ENCODE measurements around the gene CAPN8.

CAPN8 gene

GRCh38 chr1:223657978-223658377, 7.5 kb downstream of the CAPN8 start:
- DNase-seq (ENCODE audit: low read depth in 2 of 2, low spot score in 1 of 2) = no peak

- no peak for DNase-seq (ENCODE audit: low read depth in 2 of 2, low spot score in 1 of 2)
Measured at GRCh38 chr1:223654083-223654482, 11.4 kb downstream of the CAPN8 start.

- no peak for DNase-seq (ENCODE audit: low read depth in 2 of 2, low spot score in 1 of 2)
Measured at GRCh38 chr1:223653431-223653830, 12.1 kb downstream of the CAPN8 start.

GRCh38 chr1:223653015-223653414, 12.5 kb downstream of the CAPN8 start:
- DNase-seq (ENCODE audit: low read depth in 2 of 2, low spot score in 1 of 2) = no peak

- no peak for DNase-seq (ENCODE audit: low read depth in 2 of 2, low spot score in 1 of 2)
Measured at GRCh38 chr1:223652436-223652941, 13.0 kb downstream of the CAPN8 start.

- DNase-seq (ENCODE audit: low read depth in 2 of 2, low spot score in 1 of 2) = no peak
Measured at GRCh38 chr1:223651291-223651991, 14.1 kb downstream of the CAPN8 start.

- DNase-seq (ENCODE audit: low read depth in 2 of 2, low spot score in 1 of 2) = no peak
Measured at GRCh38 chr1:223650465-223650864, 15.0 kb downstream of the CAPN8 start.

- no peak for DNase-seq (ENCODE audit: low read depth in 2 of 2, low spot score in 1 of 2)
Measured at GRCh38 chr1:223649222-223649621, 16.3 kb downstream of the CAPN8 start.

GRCh38 chr1:223647249-223647648, 18.3 kb downstream of the CAPN8 start:
- DNase-seq (ENCODE audit: low read depth in 2 of 2, low spot score in 1 of 2) = no peak

GRCh38 chr1:223645903-223646302, 19.6 kb downstream of the CAPN8 start:
- DNase-seq (ENCODE audit: low read depth in 2 of 2, low spot score in 1 of 2) = no peak

- DNase-seq (ENCODE audit: low read depth in 2 of 2, low spot score in 1 of 2) = no peak
Measured at GRCh38 chr1:223642237-223642636, 23.3 kb downstream of the CAPN8 start.

GRCh38 chr1:223641523-223642039, 23.9 kb downstream of the CAPN8 start:
- no peak for DNase-seq (ENCODE audit: low read depth in 2 of 2, low spot score in 1 of 2)

GRCh38 chr1:223639331-223639749, 26.2 kb downstream of the CAPN8 start:
- DNase-seq (ENCODE audit: low read depth in 2 of 2, low spot score in 1 of 2) = no peak

- DNase-seq (ENCODE audit: low read depth in 2 of 2, low spot score in 1 of 2) = no peak
Measured at GRCh38 chr1:223635236-223635635, 30.3 kb downstream of the CAPN8 start.

GRCh38 chr1:223634423-223634822, 31.1 kb downstream of the CAPN8 start:
- DNase-seq (ENCODE audit: low read depth in 2 of 2, low spot score in 1 of 2) = no peak

GRCh38 chr1:223631956-223632355, 33.5 kb downstream of the CAPN8 start:
- no peak for DNase-seq (ENCODE audit: low read depth in 2 of 2, low spot score in 1 of 2)

GRCh38 chr1:223631473-223631872, 34.0 kb downstream of the CAPN8 start:
- DNase-seq (ENCODE audit: low read depth in 2 of 2, low spot score in 1 of 2) = no peak

- DNase-seq (ENCODE audit: low read depth in 2 of 2, low spot score in 1 of 2) = no peak
Measured at GRCh38 chr1:223629126-223629457, 36.4 kb downstream of the CAPN8 start.

- DNase-seq (ENCODE audit: low read depth in 2 of 2, low spot score in 1 of 2) = no peak
Measured at GRCh38 chr1:223628233-223629125, 37.0 kb downstream of the CAPN8 start.

GRCh38 chr1:223622132-223622842, 43.2 kb downstream of the CAPN8 start:
- DNase-seq (ENCODE audit: low read depth in 2 of 2, low spot score in 1 of 2) = no peak

GRCh38 chr1:223621312-223621734, 44.2 kb downstream of the CAPN8 start:
- no peak for DNase-seq (ENCODE audit: low read depth in 2 of 2, low spot score in 1 of 2)
